GM21723 (cell line): ENCODE measurements around the gene PLXNB2.

Source experiments
- ATAC-seq: cut with Tn5 transposase; IDR thresholded peaks from one replicate; pipeline ENCODE4 v1.9.1; 2021; ENCODE audit warnings: mild to moderate bottlenecking, moderate library complexity; ENCODE audit not compliant: unreplicated experiment

The PLXNB2 gene

DNA sequence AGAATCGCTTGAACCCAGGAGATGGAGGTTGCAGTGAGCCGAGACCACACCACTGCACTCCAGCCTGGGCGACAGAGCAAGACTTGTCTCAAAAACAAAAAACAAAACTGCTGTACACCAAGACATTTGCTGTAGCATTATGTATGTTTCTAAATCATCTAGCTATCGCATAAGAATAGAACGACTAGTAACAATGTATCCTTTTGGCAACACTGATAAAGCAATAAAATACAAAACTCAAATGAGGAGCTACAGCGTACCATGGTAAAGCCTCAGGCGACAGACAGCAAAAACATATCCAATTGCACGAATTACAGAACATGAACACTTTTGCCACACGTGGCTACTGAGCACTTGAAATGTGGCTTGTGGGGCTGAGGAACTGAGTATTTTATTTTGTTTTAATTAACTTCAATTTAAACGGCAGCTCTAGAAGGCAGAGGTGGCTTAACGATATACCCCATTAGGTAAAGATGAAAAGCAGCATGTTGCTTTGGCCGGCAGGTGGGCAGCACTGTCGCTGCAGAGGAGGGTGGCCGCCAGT, 65.0 kb downstream of the PLXNB2 start:
- ATAC-seq: no peak

DNA sequence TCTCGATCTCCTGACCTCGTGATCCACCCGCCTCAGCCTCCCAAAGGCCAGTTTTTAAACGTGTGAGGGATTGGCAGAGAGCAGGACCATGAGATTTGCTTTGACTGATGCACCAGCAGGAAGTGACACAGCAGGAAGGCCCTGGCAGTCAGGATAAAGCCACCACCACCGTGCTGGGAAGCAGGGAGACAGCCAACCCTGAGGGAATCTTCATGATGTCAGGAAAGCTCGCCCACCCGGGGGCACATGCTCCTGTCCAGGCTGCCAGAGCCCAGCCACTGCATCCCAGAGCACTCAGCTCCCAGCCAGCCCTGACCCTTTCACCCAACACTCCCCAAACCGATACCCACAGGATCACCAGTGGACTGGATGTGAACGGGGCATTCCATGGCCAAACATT, 68.7 kb downstream of the PLXNB2 start:
- ATAC-seq: no peak

DNA sequence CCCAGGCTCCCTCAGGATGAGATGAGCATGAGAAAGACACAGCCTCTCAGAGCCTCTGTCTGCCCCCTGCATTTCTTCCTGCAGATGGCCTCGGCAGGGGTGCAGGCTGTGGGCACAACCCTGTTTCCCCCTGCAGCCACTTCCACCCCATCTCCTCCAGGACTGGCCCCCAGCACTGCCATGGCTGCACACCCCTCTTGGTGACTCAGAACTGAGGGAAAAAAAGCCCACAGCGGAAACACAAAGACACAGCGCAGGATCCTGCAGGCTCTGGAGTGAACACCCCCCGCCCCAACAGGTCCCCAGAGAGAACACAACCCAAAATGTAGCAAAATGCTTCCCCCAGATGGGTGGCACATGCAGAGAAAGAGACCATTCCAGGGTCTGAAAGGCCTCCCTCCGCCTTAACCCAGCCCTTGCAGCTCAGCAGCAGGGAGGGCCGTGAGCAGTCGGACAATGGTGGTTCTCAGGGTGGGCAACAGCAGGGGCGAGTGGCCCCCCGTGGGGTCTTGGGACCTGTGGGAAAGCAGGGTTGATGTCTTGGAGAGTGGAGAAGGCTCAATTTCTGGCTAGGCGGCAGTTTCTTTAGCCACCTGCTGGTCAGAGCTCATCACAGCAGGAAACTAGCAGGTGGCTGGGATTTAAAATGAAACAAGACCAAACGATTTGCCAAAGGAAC, 70.6 kb downstream of the PLXNB2 start:
- no peak for ATAC-seq

DNA sequence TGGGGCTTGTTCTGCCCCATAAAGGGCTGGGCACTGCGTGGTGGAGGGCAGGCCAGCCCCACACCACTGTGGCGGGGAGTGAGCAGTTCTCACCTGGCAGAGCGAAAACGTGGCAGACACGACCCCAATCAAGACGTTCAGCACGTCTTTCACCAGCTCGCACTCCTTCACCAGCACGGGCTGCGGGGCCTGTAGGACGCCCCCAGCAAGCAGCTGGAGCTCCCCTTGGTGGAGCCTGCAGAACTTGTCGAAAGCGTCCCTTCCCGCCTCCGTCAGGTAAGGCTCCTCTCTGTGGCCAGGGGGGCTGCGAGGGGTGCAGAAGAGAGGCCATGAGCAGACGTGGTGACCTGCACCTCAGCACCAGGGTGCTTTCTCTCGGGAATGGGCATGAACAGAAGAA, 74.2 kb downstream of the PLXNB2 start:
- no peak for ATAC-seq

DNA sequence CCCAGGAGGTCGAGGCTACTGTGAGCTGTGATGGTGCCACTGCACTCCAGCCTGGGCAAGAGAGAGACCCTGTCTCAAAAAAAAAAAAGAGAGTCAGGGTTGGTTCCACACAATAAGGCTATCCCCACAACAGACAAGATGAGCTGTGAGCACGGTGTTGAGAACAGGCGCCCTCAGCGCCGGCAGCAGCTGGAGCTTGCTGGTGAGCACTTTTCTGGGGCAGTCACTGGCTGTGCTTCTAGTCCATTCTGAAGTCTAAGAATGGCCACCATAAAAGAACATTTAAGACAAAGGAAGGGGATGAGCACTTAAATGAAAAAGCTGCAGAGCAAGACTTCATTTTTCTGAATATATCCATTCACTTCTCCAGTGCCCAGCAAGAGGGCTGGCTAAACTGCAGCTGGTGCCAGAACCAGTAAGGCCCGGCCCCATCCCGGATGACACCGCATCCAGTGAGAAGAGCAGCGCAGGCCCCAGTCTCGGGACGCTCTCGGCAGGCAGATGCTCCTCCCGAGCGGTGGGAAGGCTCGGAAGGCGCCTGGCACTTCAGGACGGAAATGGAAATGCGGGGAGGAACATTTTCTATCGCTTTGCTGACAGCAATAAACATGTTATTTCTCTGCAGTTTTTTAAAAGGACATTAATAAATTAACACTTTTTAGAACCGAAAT, 74.8 kb downstream of the PLXNB2 start:
- no peak for ATAC-seq

DNA sequence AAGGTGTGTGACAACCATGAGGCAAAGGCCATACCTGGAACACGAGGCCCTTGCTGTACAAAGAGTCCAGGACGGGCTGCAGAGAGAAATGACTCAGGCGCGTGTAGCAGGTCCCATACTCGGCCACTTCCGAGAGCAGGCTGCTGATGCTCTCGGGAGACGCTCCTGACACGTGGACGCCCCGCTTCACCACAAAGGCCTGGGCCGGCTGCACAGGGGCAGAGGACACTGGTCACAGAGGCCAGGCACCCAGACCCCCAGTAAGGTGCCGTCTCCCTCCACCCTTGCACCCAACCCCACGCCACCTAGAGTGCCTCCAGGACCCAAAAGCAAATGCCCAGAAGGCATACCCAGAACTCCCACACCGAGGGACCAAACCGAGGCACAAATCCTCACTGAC, 78.1 kb downstream of the PLXNB2 start:
- ATAC-seq: no peak

DNA sequence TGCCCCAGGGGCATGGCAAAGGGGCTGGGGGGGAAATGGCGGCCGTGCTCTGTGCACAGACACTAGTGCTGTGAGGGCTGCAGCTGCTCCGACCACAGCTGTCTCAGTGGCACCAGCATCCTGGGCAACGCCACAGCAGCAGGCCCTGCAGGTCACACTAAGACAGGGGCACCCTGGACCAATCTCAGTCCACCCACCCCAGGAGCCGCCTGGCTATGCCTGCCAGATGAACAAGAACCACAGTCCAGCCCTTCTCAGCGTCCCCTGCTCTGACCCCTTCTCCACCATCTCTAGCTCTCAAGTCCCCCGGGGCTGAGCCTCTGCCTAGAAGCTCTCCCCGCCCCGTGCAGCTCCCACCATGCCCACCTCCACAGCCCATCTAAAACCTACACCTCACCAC, 79.1 kb downstream of the PLXNB2 start:
- ATAC-seq: no peak

DNA sequence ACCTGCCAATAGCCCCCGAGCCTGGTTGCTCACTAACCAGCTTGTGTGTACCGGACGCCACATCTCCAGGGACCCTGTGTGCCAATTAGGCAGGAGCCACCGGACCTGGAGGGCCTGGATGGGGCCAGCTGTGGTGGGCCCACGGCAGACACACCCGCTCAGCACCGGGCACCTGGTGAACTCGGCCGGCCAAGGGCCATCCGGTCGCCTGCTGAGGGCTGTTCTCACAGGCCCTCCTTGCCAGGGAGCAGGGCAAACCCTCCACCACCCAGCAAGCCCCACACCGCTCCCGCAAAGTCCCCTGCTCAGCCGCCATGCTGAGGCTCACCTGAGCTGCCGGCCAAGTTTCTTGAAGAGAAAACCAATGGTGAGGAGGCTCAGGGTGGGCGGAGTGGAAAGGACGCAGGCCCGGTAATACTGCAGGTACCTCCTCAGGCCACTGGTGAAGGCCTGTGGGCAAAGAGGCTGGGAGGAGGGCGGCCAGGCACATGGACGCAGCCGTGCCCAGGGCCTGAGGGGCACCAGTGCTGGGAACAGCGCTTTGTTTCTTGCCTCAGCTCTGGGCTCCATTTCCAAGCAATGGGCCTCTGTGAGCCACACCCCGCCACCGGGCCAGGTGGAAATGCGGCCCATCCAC, 79.7 kb downstream of the PLXNB2 start:
- ATAC-seq: no peak

DNA sequence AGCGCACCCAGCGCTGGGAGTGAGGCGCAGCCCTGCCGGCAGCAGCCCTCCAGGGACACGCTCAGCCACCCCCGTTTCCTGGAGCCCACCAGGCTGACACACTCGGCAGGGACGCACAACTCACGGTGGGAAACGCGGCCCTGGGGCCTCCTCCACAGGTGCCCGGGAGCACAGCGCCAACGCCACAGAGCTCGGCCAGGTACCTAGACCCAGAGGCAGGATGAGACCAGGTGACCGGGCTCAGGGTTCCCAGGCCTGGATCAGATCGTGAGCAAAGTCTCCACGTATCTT, 80.6 kb downstream of the PLXNB2 start:
- ATAC-seq: no peak

DNA sequence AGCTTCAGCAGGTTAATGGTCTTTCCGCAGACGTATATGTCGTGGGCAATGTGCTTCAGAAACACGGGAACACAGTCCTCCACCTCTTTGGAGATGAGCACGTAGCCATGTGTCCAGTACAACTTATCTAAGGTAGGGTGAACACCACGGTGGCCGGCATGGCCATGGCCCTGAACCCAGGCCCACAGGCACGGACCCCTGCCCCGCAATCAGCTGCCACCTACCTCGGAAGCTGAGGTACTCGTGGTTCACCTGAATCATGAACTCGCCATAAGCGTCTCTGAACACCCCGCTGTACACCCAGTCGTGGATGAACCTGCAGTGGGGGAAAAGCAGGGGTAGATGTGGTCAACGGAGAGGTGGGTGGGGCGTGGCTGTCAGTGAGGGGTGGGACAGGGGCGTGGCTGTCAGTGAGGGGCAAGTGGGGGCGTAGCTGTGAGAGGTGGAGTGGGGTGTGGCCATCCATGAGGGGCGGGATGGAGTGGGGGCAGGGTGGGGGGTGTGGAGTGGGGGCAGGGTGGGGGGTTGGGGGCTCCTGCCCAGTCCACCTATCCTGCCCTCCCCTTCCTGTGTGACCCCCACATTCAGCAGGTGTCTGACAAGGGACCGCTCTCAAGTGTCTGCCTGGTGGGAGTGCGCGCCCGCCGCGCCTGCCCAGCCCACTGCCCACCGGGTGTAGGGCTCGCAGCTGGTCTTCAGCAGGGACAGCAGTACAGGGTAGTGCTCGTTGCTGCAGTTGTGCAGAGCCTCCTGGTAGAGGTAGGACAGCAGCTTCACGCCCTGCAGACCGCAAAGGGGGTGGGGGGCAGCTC, 81.2 kb downstream of the PLXNB2 start:
- ATAC-seq: no peak

DNA sequence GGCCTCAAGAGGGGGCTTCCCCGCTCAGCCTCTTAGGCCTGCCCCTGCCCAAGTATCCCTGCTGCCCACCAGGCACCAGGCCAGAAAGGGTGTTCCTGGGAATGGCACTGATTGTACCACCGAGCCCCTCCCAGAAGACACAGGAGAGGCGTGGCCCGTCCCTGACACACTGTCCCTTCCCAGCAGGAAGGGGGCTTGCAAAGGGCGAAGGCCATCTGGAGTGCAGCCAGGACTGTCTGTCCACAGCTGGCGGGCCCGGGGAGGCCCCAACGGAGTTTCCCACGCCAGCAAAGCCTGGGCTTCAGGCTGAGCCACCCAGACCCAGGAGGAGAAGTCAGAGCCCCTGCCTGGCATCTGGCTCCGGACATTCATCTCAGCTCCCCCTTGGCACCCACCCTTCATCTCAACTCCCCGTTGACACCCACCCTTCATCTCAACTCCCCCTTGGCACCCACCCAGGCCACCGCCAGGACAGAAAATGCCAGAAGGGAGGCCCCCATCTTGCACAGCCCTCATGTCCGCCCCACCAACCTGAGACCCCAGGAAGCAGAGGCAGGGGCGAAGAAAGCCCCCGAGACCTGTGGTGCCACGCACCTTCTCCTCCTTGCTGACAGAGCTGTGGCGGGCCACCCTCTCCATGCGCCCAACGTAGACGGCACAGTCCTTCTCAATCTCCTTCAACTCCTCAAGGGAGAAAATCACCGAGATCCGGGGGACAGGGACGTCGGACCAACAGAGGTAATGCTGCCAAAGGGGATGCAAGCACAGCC, 82.1 kb downstream of the PLXNB2 start:
- ATAC-seq: no peak
